Panc1 (cell line): ENCODE measurements around the gene TCEAL1. TPM values are rescaled to one million over a fixed set of nuclear protein-coding genes. Genes with fewer than 3 reads are reported as not detected.
"Not testable (repeated sequence)": the region's sequence is repeated elsewhere in the genome, so short reads cannot be mapped to it uniquely, and the experiment has no call there.

Source experiments
- ATAC-seq: fragments of 200-7000 bp; cut with Tn5 transposase; 2 replicates; pipeline ENCODE4 v1.9.1; 2020; ENCODE audit warnings: mild to moderate bottlenecking, moderate library complexity
- BruUV-seq: library from RNA; stranded (reverse); fragments of 400-500 nt; replicated peaks from 2 replicates; lab custom pipeline; 2021; lab: Mats Ljungman, UMichigan
- CTCF ChIA-PET: fragments of 300-600 bp; sonication (Branson Sonifier 250); formaldehyde crosslinking; loops from one replicate; lab custom pipeline; 2022; ENCODE audit warnings: antibody characterized with exemption; lab: Charles Lee
- POLR2A ChIA-PET: fragments of 300-600 bp; sonication (Branson Sonifier 250); formaldehyde crosslinking; loops from one replicate; lab custom pipeline; 2022; ENCODE audit warnings: antibody characterized with exemption; lab: Charles Lee
- DNase-seq: peaks from one replicate; pipeline ENCODE4 v3.0.0-alpha.2; 2010; ENCODE audit warnings: low read depth, low spot score
- H3K27ac ChIP-seq: 2 replicates; pipeline ENCODE4 v1.5.1; 2011; ENCODE audit warnings: mild to moderate bottlenecking, low read length, inconsistent platforms
- H3K27me3 ChIP-seq: fragments of 200-500 bp; sonication (Bioruptor generic); 2 replicates; pipeline ENCODE4 v1.6.0; 2014; ENCODE audit warnings: low read length, inconsistent platforms; ENCODE audit not compliant: control insufficient read depth, insufficient read depth
- H3K36me3 ChIP-seq: fragments of 200-500 bp; sonication (Bioruptor generic); 2 replicates; pipeline ENCODE4 v1.5.1; 2014; ENCODE audit warnings: inconsistent platforms, mild to moderate bottlenecking, low read length, moderate library complexity; ENCODE audit not compliant: control insufficient read depth, insufficient read depth
- H3K4me1 ChIP-seq: 2 replicates; pipeline ENCODE4 v1.5.1; 2011; ENCODE audit warnings: inconsistent platforms, mild to moderate bottlenecking, low read length, moderate library complexity; ENCODE audit not compliant: control insufficient read depth, insufficient read depth
- H3K4me3 ChIP-seq, 2 experiments: 2 replicates each; pipeline ENCODE4 v1.5.1; 2011 to 2012; ENCODE audit warnings: low read depth in 2 of 2, low read length in 2 of 2, mild to moderate bottlenecking in 2 of 2, inconsistent platforms in 1 of 2, moderate library complexity in 1 of 2
- H3K9me3 ChIP-seq: fragments of 200-500 bp; sonication (Bioruptor generic); 2 replicates; pipeline ENCODE4 v1.5.1; 2014; ENCODE audit warnings: low read depth, mild to moderate bottlenecking, inconsistent platforms, low read length, moderate library complexity; ENCODE audit not compliant: control insufficient read depth, insufficient read depth
- POLR2AphosphoS5 ChIP-seq: IDR thresholded peaks from 2 replicates; pipeline ENCODE4 v1.6.1; 2012; ENCODE audit warnings: mild to moderate bottlenecking, low read depth, low read length, moderate library complexity
- REST ChIP-seq, 2 experiments: IDR thresholded peaks; 2 replicates each; pipeline ENCODE4 v1.6.1; 2011 to 2012; ENCODE audit warnings: low read depth in 2 of 2, control low read depth in 1 of 2, low read length in 1 of 2, mild to moderate bottlenecking in 1 of 2, moderate library complexity in 1 of 2; ENCODE audit not compliant: insufficient read depth in 1 of 2
- SIN3A ChIP-seq: IDR thresholded peaks from 2 replicates; pipeline ENCODE4 v1.6.1; 2012; ENCODE audit warnings: low read depth, mild to moderate bottlenecking, low read length, moderate library complexity, borderline replicate concordance; ENCODE audit not compliant: insufficient read depth
- TCF7L2 ChIP-seq: IDR thresholded peaks from 2 replicates; pipeline ENCODE4 v1.6.1; 2011; ENCODE audit warnings: mild to moderate bottlenecking, low read depth, low read length, inconsistent platforms
- in situ Hi-C: cut with HindIII; loops from 2 replicates; pipeline ENCODE4 v1.10.0; 2016; ENCODE audit warnings: low sequenced_read_pairs, low pct_unique_long_range_greater_than_20kb
- intact Hi-C: fragments of 100-400 bp; cut with micrococcal nuclease; formaldehyde crosslinking; loops from one replicate; pipeline ENCODE4 v1.10.0; 2022; ENCODE audit not compliant: unreplicated experiment
- total RNA-seq: library from RNA; stranded (reverse); gene quantifications from one replicate; pipeline ENCODE4 v1.2.1, GENCODE V29; 2021; ENCODE audit not compliant: unreplicated experiment
- TF ChIP-seq, protein P1 (sequence below): fragments of 450-650 bp; IDR thresholded peaks from 2 replicates; pipeline ENCODE4 v1.5.1; 2017; ENCODE audit warnings: mild to moderate bottlenecking

TCEAL1 gene
- total RNA-seq, 1 experiment from 2014 or later, result 31.7 TPM

GRCh38 chrX:103635436-103635835, 6.7 kb downstream of the TCEAL1 start:
- in situ Hi-C loops, result no loop called here
- intact Hi-C loops, result no loop called here
- DNase-seq (no peak), ATAC-seq (no peak)
- H3K27me3 ChIP-seq, result no peaks in the 10 kb centered on the region
- no peak overlapping the region for H3K4me3 ChIP-seq
- H3K27ac ChIP-seq, result no peak overlapping the region
- no peaks in the 10 kb centered on the region for H3K36me3 ChIP-seq
- TF ChIP-seq REST (IDR thresholded peaks at IDR 0.05; ENCODE audit: insufficient read depth in 1 of 2, low read depth in 2 of 2, low read length in 1 of 2), result no peak
- TF ChIP-seq SIN3A, result no peak
- TF ChIP-seq, protein P1, sequence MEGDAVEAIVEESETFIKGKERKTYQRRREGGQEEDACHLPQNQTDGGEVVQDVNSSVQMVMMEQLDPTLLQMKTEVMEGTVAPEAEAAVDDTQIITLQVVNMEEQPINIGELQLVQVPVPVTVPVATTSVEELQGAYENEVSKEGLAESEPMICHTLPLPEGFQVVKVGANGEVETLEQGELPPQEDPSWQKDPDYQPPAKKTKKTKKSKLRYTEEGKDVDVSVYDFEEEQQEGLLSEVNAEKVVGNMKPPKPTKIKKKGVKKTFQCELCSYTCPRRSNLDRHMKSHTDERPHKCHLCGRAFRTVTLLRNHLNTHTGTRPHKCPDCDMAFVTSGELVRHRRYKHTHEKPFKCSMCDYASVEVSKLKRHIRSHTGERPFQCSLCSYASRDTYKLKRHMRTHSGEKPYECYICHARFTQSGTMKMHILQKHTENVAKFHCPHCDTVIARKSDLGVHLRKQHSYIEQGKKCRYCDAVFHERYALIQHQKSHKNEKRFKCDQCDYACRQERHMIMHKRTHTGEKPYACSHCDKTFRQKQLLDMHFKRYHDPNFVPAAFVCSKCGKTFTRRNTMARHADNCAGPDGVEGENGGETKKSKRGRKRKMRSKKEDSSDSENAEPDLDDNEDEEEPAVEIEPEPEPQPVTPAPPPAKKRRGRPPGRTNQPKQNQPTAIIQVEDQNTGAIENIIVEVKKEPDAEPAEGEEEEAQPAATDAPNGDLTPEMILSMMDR, result no peak
- TF ChIP-seq POLR2AphosphoS5, result no peak
- no peak for TF ChIP-seq TCF7L2
- ChIA-PET CTCF (no interaction called here), POLR2A (no interaction called here)
- H3K4me1 ChIP-seq, result peaks cover 3% of the 10 kb centered on the region; the same call in 1 of the 2 replicates
- H3K9me3 ChIP-seq, result no peaks in the 10 kb centered on the region
- no TSS peak for BruUV-seq

DNA sequence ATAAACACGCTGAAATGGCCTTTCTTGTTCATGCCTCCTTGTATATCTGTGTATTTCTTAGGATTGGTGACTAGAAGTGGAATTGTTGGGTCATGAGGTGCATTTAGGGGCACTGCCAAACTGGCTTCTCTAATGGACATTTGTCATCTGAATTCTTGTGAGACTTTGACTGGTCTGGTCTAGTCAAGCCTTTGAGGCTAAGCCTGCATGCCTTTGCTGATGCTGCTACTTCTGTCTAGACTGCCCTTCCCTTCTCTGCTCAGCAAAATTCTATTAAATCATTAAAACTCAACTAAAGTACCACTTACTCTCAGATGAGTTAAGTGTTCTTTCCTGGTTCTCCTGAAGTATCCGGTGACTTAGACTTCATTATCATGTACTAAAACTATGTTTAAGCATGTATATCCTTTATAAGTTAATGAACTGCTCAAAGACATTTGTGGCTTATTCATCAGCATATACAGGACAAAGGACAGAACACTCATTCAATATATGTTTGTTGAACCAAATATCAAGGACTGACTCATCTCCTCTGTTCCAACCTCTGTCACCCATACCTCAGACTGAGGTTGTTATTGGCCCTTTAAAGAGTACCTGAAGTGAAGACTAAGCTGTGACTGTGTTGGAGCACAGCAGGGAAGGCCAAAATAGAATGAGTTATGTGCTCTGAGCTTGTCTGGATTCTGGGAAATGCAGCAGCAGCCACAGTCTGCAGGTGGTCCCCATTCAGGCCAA, 9.0 kb downstream of the TCEAL1 start:
- peak; percentile 65 for DNase-seq
- intact Hi-C loops, result no loop called here
- Histone ChIP-seq H3K4me3 (no peak overlapping the region), H3K4me1 (no peaks in the 10 kb centered on the region), H3K27ac (peak overlapping the region; percentile 20), H3K9me3 (no peaks in the 10 kb centered on the region), H3K36me3 (no peaks in the 10 kb centered on the region), H3K27me3 (no peaks in the 10 kb centered on the region)
- TF ChIP-seq POLR2AphosphoS5 (no peak), SIN3A (no peak), REST (IDR thresholded peaks at IDR 0.05; ENCODE audit: insufficient read depth in 1 of 2, low read depth in 2 of 2, low read length in 1 of 2) (no peak), TCF7L2 (no peak)
- TF ChIP-seq, protein P1, result no peak
- in situ Hi-C loops, result no loop called here
- ATAC-seq, result peak; percentile 82
- POLR2A ChIA-PET, result no interaction called here
- no TSS peak for BruUV-seq
- CTCF ChIA-PET, result no interaction called here

- BruUV-seq, POLR2A ChIA-PET, H3K27me3 ChIP-seq, DNase-seq, intact Hi-C loops, H3K4me1 ChIP-seq, H3K9me3 ChIP-seq, in situ Hi-C loops, H3K36me3 ChIP-seq: not testable (repeated sequence)
- peak; percentile 71 for ATAC-seq
- CTCF ChIA-PET, result interaction anchor here (1.2 kb wide), 1 partner anchor 9 kb away, joined by 3 read pairs; no protein-coding TSS in a partner anchor
- Histone ChIP-seq H3K4me3 (0 out of 4 replicates have a peak overlapping the region, but pooled peaks of 1 of the 2 experiments have one; percentile 18), H3K27ac (peak overlapping the region; percentile 39; the same call in 1 of the 2 replicates)
These were observed 9.9 kb downstream of the TCEAL1 start for GRCh38 chrX:103638479-103639346.
